ENCODE measurements around the gene CLUH.

DNA sequence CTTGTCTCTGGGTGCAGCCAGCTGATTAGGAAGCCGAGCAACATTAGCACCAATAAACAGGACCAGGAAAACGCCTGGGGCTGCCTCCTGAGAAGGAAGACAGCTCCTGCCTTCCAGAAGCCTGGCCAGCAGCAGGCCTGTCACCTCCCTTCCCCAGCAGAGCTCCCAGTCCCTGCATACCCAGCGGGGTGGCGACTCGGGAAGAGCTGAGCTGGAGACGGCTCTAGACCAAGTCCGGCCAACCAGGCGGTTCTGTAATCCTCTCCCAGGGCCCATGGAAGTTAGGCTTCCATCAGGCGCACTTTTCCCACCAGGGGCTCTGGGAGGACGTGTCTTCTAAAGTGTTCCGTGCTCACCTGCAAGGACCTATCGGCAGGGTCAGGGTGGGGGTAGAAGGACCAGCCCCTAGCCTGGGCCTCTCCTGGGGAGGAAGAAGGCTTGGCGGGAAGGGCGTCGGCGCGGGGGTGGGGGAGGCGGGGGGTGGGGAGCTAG is 12.0 kb upstream of the CLUH start:
- TF ChIP-seq, protein P1, sequence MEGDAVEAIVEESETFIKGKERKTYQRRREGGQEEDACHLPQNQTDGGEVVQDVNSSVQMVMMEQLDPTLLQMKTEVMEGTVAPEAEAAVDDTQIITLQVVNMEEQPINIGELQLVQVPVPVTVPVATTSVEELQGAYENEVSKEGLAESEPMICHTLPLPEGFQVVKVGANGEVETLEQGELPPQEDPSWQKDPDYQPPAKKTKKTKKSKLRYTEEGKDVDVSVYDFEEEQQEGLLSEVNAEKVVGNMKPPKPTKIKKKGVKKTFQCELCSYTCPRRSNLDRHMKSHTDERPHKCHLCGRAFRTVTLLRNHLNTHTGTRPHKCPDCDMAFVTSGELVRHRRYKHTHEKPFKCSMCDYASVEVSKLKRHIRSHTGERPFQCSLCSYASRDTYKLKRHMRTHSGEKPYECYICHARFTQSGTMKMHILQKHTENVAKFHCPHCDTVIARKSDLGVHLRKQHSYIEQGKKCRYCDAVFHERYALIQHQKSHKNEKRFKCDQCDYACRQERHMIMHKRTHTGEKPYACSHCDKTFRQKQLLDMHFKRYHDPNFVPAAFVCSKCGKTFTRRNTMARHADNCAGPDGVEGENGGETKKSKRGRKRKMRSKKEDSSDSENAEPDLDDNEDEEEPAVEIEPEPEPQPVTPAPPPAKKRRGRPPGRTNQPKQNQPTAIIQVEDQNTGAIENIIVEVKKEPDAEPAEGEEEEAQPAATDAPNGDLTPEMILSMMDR (IDR thresholded peaks at IDR 0.05 in 2 of 3, conservative IDR thresholded peaks at IDR 0.05 in 1 of 3; ENCODE audit: borderline replicate concordance in 1 of 3, insufficient read depth in 1 of 3, low read depth in 2 of 3, low read length in 2 of 3): no peak
- TF ChIP-seq RAD21 (IDR thresholded peaks at IDR 0.05; ENCODE audit: low read depth) (no peak), POLR2AphosphoS5 (IDR thresholded peaks at IDR 0.05; ENCODE audit: low read depth, low read length) (no peak), ELF1 (IDR thresholded peaks at IDR 0.05; ENCODE audit: borderline replicate concordance, low read depth) (no peak), ZNF274 (IDR thresholded peaks at IDR 0.05; ENCODE audit: low read depth, low read length) (no peak)

All from HCT116 (cell line).